HepG2 (cell line): Measurements from ENCODE around the gene KCNMA1. TPM values are rescaled to one million over a fixed set of nuclear protein-coding genes. Genes with fewer than 3 reads are reported as not detected.

Experiments
- ATAC-seq: fragments of 200-7000 bp; cut with Tn5 transposase; 3 replicates; pipeline ENCODE4 v1.9.1; 2020; ENCODE audit warnings: mild to moderate bottlenecking, moderate library complexity
- BruUV-seq: library from RNA; stranded (reverse); fragments of 400-500 nt; replicated peaks from 2 replicates; lab custom pipeline; 2021; lab: Mats Ljungman, UMichigan
- CTCF ChIA-PET: fragments of 300-600 bp; formaldehyde crosslinking; extraction: SDS; loops from one replicate; lab custom pipeline; 2021; ENCODE audit warnings: low total read pairs, inconsistent platforms, low intra/inter-chr PET ratio; lab: Yijun Ruan, JAX
- POLR2A ChIA-PET: fragments of 350-600 bp; sonication (Branson Sonifier 250); formaldehyde crosslinking; loops from one replicate; lab custom pipeline; 2020; ENCODE audit warnings: antibody characterized with exemption, inconsistent platforms; lab: Yijun Ruan, JAX
- DNase-seq: peaks from one replicate; pipeline ENCODE4 v3.0.0-alpha.2; 2015; ENCODE audit warnings: low spot score
- FAIRE-seq: peaks from 3 replicates; lab custom pipeline; 2011; peaks lifted over from hg19 to GRCh38; lab: Jason Lieb, UNC
- H2AFZ ChIP-seq: one replicate; pipeline ENCODE4 v1.6.1; 2011; ENCODE audit warnings: low read length, inconsistent platforms
- H3K27ac ChIP-seq: fragments of 300-600 bp; 3 replicates; pipeline ENCODE4 v1.8.0; 2011; ENCODE audit warnings: mixed run types, mild to moderate bottlenecking, mixed read lengths, low read length, inconsistent platforms; ENCODE audit not compliant: insufficient read depth; ENCODE audit errors: extremely low read length
- H3K27me3 ChIP-seq, 2 experiments: fragments of 200-600 bp in 1 of 2; 2 replicates in 1 of 2; 3 replicates in 1 of 2; pipeline versions ENCODE4 v1.6.0 to v1.8.0; 2011; ENCODE audit warnings: low read length in 2 of 2, mild to moderate bottlenecking in 2 of 2, moderate library complexity in 2 of 2, inconsistent platforms in 1 of 2; ENCODE audit not compliant: insufficient read depth in 2 of 2, control insufficient read depth in 1 of 2
- H3K36me3 ChIP-seq, 2 experiments: fragments of 200-600 bp in 1 of 2; replicated peaks in 1 of 2; 2 replicates in 1 of 2; 3 replicates in 1 of 2; pipeline versions ENCODE4 v1.5.1 to v1.8.0; 2011; ENCODE audit warnings: low read length in 2 of 2, inconsistent platforms in 1 of 2; ENCODE audit not compliant: insufficient read depth in 2 of 2, control insufficient read depth in 1 of 2
- H3K4me1 ChIP-seq: 2 replicates; pipeline ENCODE4 v1.5.1; 2012; ENCODE audit warnings: low read length, inconsistent platforms; ENCODE audit not compliant: insufficient read depth
- H3K4me2 ChIP-seq: 2 replicates; pipeline ENCODE4 v1.6.0; 2011; ENCODE audit warnings: low read depth, low read length, inconsistent platforms
- H3K4me3 ChIP-seq, 3 experiments: fragments of 200-600 bp in 1 of 3; sonication (generic), shearing (Covaris generic) in 1 of 3; replicated peaks in 1 of 3; 2 replicates each; pipeline ENCODE4 v1.5.1; 2011 to 2016; ENCODE audit warnings: low read length in 3 of 3, inconsistent platforms in 2 of 3, low read depth in 2 of 3, mild to moderate bottlenecking in 2 of 3, control low read depth in 1 of 3, mixed read lengths in 1 of 3; ENCODE audit not compliant: insufficient read depth in 1 of 3
- H3K79me2 ChIP-seq: one replicate; pipeline ENCODE4 v1.6.1; 2011; ENCODE audit warnings: low read length, inconsistent platforms; ENCODE audit not compliant: insufficient read depth
- H3K9ac ChIP-seq: 2 replicates; pipeline ENCODE4 v1.6.0; 2011; ENCODE audit warnings: mild to moderate bottlenecking, low read depth, low read length, inconsistent platforms; ENCODE audit not compliant: insufficient read depth
- H3K9me3 ChIP-seq: 2 replicates; pipeline ENCODE4 v1.5.1; 2012; ENCODE audit warnings: mild to moderate bottlenecking, low read length
- H4K20me1 ChIP-seq: 2 replicates; pipeline ENCODE4 v1.6.0; 2011; ENCODE audit warnings: inconsistent platforms, mild to moderate bottlenecking, low read length, moderate library complexity; ENCODE audit not compliant: insufficient read depth
- ARNT2 ChIP-seq: sonication (generic); formaldehyde crosslinking; IDR thresholded peaks from 2 replicates; pipeline ENCODE4 v1.8.0; 2022; ENCODE audit warnings: mild to moderate bottlenecking, low read depth, missing genetic modification reagents, moderate library complexity
- CSRNP1 ChIP-seq: sonication (generic); formaldehyde crosslinking; IDR thresholded peaks from 2 replicates; pipeline ENCODE4 v1.8.1; 2023; ENCODE audit warnings: mild to moderate bottlenecking, missing genetic modification reagents
- ELF4 ChIP-seq: sonication (generic); formaldehyde crosslinking; IDR thresholded peaks from 2 replicates; pipeline ENCODE4 v1.5.0; 2020; ENCODE audit warnings: missing genetic modification reagents, mild to moderate bottlenecking, moderate library complexity, borderline replicate concordance
- MXD4 ChIP-seq: IDR thresholded peaks from 2 replicates; pipeline ENCODE4 v1.6.1; 2016; ENCODE audit warnings: mild to moderate bottlenecking, missing biosample characterization, missing genetic modification reagents
- SIN3A ChIP-seq: IDR thresholded peaks from 2 replicates; pipeline ENCODE4 v1.6.1; 2011; ENCODE audit warnings: low read depth, mild to moderate bottlenecking, control low read depth, low read length, borderline replicate concordance
- SMC3 ChIP-seq: IDR thresholded peaks from 2 replicates; pipeline ENCODE4 v1.6.1; 2011; ENCODE audit warnings: low read length, improper control_type of control experiment
- STAT5B ChIP-seq: sonication (generic); formaldehyde crosslinking; IDR thresholded peaks from 2 replicates; pipeline ENCODE4 v1.4.0; 2020; ENCODE audit warnings: missing genetic modification reagents
- ZNF784 ChIP-seq: sonication (generic); formaldehyde crosslinking; IDR thresholded peaks from 2 replicates; pipeline ENCODE4 v1.5.1; 2020; ENCODE audit warnings: missing genetic modification reagents, mild to moderate bottlenecking, borderline replicate concordance
- ZNF878 ChIP-seq: sonication (generic); formaldehyde crosslinking; IDR thresholded peaks from 2 replicates; pipeline ENCODE4 v1.8.1; 2023; ENCODE audit warnings: mild to moderate bottlenecking, missing genetic modification reagents, moderate library complexity
- in situ Hi-C: cut with HindIII; loops from 2 replicates; pipeline ENCODE4 v1.10.0; 2017; ENCODE audit warnings: low pct_unique_long_range_greater_than_20kb; ENCODE audit not compliant: extremely low pct_ligation_motif_present
- intact Hi-C: fragments of 100-400 bp; cut with micrococcal nuclease; formaldehyde crosslinking; loops from one replicate; pipeline ENCODE4 v1.10.0; 2022; ENCODE audit not compliant: unreplicated experiment
- polyA plus RNA-seq, 8 experiments: library from polyadenylated mRNA; depleted of rRNA in 3 of 8; stranded (reverse) in 7 of 8; unstranded in 1 of 8; fragments of >200 nt; fragmentation: Illumina TruSeq in 4 of 8; extraction: Trizol in 4 of 8; gene quantifications; 2 replicates each; pipeline versions ENCODE4 v1.2.1 to v1.2.3, GENCODE V29; 2011 to 2016; ENCODE audit warnings: low read depth in 4 of 8, missing spikeins in 1 of 8, mixed read lengths in 1 of 8; ENCODE audit not compliant: insufficient read depth in 1 of 8
- total RNA-seq, 5 experiments: library from RNA; depleted of rRNA; stranded (reverse); fragments of >200 nt; fragmentation: Illumina TruSeq; extraction: Trizol; gene quantifications; 2 replicates each; pipeline ENCODE4 v1.2.3, GENCODE V29; 2016; ENCODE audit warnings: low read depth in 1 of 5

KCNMA1 gene
- total and polyA plus RNA-seq, 2 of the 13 experiments (the other 11 are each of a cell fraction or from before 2014, with no cell fraction given): 0.02 TPM; not detected in 1

GRCh38 chr10:77005871-77006270 is 631.7 kb downstream of the KCNMA1 start:
- Histone ChIP-seq H3K36me3 (no peaks in the 10 kb centered on the region), H3K9ac (no peak overlapping the region), H2AFZ (no peak overlapping the region), H3K27me3 (peaks cover 2 to 6% of the 10 kb centered on the region in 2 experiments; a peak in 2 of 5 replicates), H3K9me3 (no peaks in the 10 kb centered on the region), H4K20me1 (no peaks in the 10 kb centered on the region), H3K27ac (no peak overlapping the region), H3K4me2 (no peak overlapping the region), H3K4me3 (no peak overlapping the region), H3K79me2 (no peaks in the 10 kb centered on the region), H3K4me1 (no peaks in the 10 kb centered on the region)
- TF ChIP-seq ZNF878 (CRISPR knock-in tag) (no peak), SIN3A (no peak), CSRNP1 (CRISPR knock-in tag) (no peak), STAT5B (CRISPR knock-in tag) (no peak), ZNF784 (CRISPR knock-in tag) (no peak), ARNT2 (CRISPR knock-in tag) (no peak), MXD4 (CRISPR knock-in tag) (no peak), ELF4 (CRISPR knock-in tag) (no peak), SMC3 (no peak)
- CTCF ChIA-PET: no interaction called here
- POLR2A ChIA-PET: no interaction called here
- FAIRE-seq: no peak
- BruUV-seq: no TSS peak
- intact Hi-C loops: no loop called here
- no peak for DNase-seq
- in situ Hi-C loops: no loop called here
- ATAC-seq: no peak
